ENCODE data around the gene DEPDC5.

Gene DEPDC5

GRCh38 chr22:31906569-31906968 lies 152.8 kb downstream of the DEPDC5 start:
- no peak for TF ChIP-seq CTCF (IDR thresholded peaks at IDR 0.05)

- TF ChIP-seq CTCF (IDR thresholded peaks at IDR 0.05): no peak
Observed at GRCh38 chr22:31909977-31910376, 156.2 kb downstream of the DEPDC5 start.

GRCh38 chr22:31911565-31912406 lies 158.0 kb downstream of the DEPDC5 start:
- TF ChIP-seq CTCF (IDR thresholded peaks at IDR 0.05): no peak

GRCh38 chr22:31912407-31912743 lies 158.6 kb downstream of the DEPDC5 start:
- no peak for TF ChIP-seq CTCF (IDR thresholded peaks at IDR 0.05)

- no peak for TF ChIP-seq CTCF (IDR thresholded peaks at IDR 0.05)
Observed at GRCh38 chr22:31915586-31915985, 161.8 kb downstream of the DEPDC5 start.

GRCh38 chr22:31917227-31917921 lies 163.6 kb downstream of the DEPDC5 start:
- no peak for TF ChIP-seq CTCF (IDR thresholded peaks at IDR 0.05)

GRCh38 chr22:31919730-31920129 lies 165.9 kb downstream of the DEPDC5 start:
- no peak for TF ChIP-seq CTCF (IDR thresholded peaks at IDR 0.05)

Data from LNCAP (cell line).